ENCODE measurements around the gene FN1. TPM values are rescaled to one million over a fixed set of nuclear protein-coding genes. Genes with fewer than 3 reads are reported as not detected.

Gene FN1
- 100 to 1,000 TPM; 245 to 775 TPM for total RNA-seq
- long read RNA-seq, full-length matches to known transcripts = 12 of 120 reads
- long read RNA-seq, partial matches to known transcripts = 98 of 120 reads
- long read RNA-seq, other reads (novel, unspliced or antisense) = 10 of 120 reads

DNA sequence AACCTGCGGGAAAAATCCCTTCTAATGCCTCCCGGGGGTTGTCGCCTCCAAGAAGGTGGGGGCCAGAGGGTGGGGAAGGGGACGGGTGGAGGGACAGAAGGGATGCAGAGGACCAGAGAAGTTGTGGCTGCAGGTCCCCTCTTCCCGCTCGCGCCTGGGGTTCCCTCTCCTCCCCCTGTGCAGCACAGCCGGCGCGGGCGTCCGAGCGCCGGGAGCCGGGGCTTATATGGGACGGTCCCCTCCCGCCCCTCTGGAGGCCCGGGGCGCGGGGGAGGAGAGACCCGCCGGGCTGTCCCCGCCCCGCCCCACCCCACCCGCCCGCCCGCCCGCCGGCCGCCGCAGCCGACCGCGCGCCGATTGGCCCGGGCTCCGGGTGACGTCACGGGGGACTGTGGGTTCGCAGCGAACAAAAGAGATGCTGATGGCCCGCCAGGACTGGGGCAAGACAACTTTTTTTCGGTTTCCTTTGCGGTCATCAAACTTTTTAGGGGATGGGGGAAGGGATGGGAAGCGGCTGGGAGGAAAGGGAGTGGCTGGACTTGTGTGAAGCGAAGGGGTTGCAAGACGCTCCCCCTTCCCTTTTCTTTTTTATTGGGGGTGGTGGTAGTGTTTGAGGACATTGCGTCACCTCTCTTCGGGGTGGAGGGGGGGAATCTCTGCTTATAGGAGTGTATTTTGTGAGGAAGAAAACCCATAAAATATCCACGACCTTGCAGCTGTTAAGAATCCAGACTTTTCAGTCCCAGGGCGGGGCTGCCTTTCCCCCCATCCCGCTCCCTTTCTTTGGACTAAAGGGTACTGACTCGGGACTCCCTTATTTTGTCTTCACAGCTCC is at the start of gene FN1:
Gene FN1 (minus strand): TSS at position 199 of the 835 bp plus-strand sequence. CDS start 266 bp downstream, outside the sequence.
- intact Hi-C loops (cut with DNase I) = no loop called here
- DNase-seq = peak; percentile 96
- ATAC-seq = peak; percentile 93 to 95

DNA sequence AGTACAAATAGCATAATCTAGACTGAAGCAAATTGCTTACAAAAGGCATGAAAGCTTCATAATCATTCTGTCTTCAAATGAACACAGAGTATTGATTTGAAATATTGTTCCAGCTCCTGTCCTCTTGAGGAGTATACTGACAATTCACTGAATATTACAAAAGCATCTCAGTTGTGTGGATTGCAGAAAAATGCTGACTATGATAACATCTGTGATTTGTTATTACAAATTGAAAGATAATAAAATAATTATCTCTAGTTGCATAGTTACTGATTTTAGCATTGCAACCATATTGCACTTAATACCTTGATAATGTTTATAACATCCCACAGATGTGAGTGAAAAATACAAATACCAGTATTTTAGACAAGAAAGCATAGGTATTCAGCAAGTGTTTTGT is 49.2 kb upstream of the FN1 start:
- DNase-seq (no peak), ATAC-seq (no peak)
- intact Hi-C loops (cut with DNase I) = no loop called here

DNA sequence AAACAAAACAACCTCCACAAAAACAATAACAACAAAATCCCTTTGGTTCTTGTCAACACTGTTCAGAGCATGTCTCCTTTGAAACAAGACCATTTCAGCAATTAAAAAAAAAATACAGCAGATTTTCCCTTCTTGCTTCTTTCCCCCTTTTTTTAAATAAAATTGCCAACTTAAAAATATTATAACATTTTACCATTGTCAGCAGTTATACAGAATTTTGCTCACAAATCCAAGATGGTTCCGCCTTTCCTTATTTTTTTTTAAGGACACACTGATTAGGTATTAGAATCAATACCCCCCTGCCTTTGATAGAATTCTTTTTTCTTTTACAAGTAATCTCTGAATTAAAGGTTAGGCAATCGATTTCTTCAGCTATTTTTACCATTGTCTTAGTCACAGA is 48.7 kb upstream of the FN1 start:
- intact Hi-C loops (cut with DNase I) = no loop called here
- ATAC-seq (no peak), DNase-seq (no peak)

DNA sequence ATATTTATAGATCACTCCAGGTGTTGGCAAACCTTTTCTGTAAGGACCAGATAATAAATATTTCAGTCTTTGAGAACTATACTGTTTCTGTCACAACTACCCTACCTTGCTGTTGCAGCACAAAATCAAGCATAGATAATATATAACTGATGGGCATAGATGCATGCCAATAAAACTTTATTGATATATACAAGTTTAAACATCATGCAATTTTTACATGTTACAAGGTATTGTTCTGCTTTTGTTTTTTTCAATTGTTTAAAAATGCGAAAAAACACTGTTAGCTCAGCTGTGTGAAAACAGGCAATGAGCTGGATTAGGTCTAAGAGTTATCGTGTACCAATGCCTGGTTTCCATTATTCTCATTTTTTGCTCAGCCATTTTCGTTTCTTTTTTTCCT is 47.6 kb upstream of the FN1 start:
- DNase-seq (no peak), ATAC-seq (no peak)
- intact Hi-C loops (cut with DNase I) = no loop called here

DNA sequence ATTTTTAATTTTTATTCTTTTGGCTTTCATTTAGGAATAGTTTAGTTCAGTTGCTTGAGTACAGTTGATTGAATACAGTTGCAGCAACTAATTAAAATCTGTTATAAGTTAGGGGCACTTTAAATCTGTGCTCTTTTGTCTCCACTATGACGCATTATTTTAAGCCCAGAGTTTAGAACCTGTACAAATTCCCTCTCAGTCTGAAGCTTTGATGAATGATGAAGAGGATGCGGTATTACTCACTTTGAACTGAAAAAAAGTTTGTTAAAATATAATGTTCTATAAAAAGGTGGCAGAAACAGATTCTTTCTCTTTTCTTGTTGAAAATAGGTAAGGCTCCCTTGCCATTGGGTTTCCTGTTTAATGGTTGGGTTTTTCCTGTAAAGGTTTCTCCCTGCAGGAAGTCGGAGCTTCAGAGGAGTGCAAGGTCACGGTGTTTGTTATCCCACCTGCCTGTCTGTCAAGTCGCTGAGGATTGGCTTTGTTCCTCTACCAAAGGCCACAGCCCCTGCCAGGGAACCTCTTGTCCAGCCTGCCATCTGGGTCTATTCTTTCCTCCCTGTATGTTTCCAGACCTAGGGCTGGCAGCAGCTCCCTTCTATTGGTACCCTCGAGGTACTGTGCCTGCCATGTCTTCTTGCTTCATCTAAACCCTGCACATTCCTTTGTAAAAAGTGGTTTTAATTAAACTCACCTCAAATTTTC is 43.8 kb upstream of the FN1 start:
- ATAC-seq = no peak
- intact Hi-C loops (cut with DNase I) = no loop called here
- no peak for DNase-seq

DNA sequence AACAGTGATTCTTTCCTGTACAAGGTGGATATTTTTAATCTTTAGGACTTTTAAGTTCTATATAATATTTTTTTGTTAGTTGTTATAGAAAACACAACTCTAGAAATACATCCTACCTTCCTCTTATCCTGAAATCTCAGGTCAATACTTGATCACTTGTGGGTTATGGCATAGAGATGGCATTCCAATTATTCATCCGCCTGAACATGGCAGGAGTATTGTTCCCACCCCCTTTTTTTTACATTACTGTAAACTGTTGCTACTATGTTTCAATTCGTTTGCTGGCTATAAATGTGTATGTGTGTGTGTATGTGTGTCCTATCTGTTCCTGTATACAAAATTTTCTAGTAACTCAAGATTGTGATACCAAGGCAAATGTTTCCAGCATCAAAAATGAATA is 43.3 kb upstream of the FN1 start:
- ATAC-seq (no peak), DNase-seq (no peak)
- intact Hi-C loops (cut with DNase I) = no loop called here

DNA sequence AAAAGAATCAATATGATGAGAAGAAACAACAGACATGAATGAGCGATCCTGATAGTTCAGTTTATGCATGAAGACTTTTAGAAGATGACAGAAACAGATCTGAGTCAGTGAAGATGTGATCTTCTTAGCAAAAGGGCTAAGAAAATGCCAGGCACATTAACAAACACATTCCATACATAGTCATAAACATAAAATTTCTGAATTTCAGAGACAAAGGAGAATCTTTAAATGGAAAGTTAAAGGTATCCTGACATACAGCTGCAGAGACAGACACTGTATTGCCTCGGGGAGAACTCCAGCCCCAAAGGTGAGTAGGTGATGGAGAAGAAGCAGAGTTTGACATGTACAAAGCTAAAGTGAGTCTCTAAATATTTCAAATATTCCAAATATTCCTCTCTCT is 40.6 kb upstream of the FN1 start:
- DNase-seq (no peak), ATAC-seq (no peak)
- intact Hi-C loops (cut with DNase I) = no loop called here

DNA sequence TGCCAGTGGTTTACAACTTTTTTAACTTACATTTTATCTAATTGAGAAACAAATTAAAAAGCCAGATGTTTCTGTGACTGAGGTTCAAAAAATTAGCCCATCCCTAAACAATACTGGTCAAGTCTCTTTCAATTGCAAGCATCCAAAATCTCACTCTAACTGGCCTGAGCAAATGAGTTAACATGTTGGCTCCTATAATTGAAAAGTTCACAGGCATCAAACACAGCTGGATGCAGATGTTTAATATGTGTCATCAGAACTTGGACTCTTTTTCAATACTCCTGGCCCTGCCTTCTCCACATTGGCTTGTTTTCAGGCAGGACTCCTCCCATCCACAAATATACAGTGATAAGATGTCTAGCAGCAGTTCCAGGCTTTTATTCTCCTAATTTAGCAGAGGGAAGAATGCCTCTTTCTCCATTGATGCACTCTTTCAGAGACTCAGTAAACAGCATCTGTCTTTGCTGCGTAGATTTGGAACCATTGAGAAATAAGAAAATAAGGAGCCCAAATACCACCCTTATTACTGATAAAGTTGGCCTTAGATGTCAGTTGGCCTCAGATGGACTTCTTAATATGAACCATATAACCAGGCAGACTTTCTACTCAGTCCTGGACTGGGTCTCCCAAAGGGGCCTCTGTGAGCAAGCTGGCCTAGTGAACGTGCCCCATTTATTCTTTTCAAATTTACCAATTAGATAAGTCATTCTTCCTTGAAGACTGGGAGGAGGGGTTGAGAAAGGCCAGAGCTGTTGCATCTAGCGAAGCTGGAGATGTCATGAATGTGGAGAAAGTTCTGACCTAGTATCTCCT is 30.4 kb upstream of the FN1 start:
- DNase-seq (peak; percentile 29), ATAC-seq (peak; percentile 63 to 86)
- intact Hi-C loops (cut with DNase I) = no loop called here

DNA sequence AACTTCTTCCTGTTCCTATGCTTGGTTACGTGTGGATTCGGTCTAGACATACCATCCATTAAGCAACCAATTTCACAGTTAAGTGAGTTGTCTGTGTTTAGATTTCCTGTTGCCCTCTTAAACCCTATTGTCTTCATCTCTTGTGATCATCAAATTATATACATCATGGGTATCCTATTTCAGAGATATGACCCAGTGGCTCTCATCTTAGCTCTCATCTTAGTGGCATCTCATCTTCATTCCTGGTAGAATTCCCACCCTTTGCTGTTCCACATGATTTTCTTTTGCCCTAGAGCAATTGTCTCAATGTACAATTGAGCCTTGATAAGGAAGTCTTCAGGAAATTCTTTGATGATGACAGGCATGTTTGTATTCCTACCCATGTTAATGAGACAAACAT is 29.4 kb upstream of the FN1 start:
- ATAC-seq = no peak
- intact Hi-C loops (cut with DNase I) = no loop called here
- DNase-seq = no peak

DNA sequence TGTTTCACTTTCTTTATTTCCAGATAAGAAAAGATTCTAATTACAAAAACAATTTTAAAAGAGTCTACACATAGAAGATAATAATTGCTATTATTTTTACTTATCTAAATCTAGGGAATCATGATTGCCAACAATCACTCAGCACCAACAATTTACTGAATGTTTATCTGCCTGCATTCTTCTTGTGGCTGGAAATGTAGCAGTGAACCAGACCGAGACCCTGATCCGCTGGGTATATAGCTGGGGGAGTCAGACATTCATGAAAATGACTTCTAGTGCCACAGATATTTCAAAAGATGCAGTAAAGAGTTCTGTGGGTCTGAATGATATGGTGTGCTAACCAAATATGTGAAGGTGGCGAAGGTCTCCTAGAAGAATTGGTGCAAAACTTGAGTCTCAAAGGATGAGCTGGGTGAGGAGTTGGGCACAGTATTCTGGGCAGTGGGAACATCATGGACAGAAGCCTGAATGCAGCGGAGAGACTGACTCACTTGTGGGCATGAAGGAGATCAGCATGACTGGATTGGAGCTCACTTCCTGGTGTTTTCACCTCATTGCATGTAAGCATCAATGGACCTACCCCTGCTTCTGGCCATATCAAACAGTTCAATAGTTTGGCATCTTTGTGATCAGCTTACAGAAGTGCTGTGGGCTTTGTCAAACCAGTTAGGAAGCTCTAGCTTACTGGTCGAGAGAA is 26.1 kb upstream of the FN1 start:
- DNase-seq (no peak), ATAC-seq (no peak)
- intact Hi-C loops (cut with DNase I) = no loop called here

DNA sequence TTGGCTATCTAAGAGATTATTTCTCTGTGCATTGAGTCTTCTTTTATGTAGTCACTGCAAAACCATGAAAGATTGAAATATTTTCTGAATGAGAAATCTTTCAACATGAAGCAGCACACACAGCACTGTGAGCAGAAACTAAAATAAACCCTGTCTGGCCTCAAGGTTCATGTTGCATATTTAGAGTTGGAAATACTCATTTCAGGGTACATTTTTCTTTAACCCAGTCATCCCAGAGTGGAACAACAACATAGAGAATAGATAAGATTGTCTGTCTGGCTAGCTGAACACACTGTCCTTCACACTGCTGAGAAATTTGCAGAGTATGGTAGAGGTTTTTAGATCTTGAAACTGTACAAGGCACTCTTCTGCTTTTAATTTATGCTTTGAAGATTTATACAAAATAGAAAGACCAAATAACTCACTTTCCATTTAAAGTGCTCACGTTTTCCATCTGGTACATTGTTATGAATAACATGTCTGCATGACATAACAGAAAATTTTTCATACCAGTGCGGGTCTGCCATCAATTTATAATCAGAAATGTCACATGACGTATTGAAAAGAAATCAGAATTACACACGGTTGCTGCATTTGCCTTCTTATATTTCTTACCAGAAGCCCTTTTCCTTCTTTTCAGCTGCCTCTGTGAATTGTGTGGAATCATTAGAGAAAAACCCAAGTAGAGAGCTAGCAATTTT is 25.0 kb upstream of the FN1 start:
- no peak for DNase-seq
- intact Hi-C loops (cut with DNase I) = no loop called here
- ATAC-seq = peak; percentile 59 to 92

DNA sequence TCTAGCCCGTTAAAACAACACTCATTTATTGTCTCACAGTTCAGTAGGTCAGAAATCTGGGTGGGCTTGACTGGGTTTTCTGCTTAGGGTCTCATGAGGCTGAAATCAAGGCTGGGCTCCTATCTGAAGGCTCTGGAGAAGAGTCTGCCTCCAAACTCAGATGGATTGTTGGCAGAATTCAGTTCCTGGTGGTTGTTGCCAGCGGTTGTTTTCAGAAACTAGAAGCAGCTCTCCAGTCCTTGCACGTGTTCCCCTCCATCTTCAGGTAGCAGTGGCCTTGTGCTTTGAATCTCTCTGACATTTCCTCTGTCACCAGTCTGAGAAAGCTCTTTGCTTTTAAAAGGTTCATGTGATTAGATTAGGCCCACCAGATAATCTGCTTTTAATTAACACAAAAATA is 20.1 kb upstream of the FN1 start:
- DNase-seq = no peak
- ATAC-seq = no peak
- intact Hi-C loops (cut with DNase I) = loop anchor here in 1 of 2 donors (2.0 kb wide), 1 partner anchor 463 kb away; no protein-coding TSS in a partner anchor

DNA sequence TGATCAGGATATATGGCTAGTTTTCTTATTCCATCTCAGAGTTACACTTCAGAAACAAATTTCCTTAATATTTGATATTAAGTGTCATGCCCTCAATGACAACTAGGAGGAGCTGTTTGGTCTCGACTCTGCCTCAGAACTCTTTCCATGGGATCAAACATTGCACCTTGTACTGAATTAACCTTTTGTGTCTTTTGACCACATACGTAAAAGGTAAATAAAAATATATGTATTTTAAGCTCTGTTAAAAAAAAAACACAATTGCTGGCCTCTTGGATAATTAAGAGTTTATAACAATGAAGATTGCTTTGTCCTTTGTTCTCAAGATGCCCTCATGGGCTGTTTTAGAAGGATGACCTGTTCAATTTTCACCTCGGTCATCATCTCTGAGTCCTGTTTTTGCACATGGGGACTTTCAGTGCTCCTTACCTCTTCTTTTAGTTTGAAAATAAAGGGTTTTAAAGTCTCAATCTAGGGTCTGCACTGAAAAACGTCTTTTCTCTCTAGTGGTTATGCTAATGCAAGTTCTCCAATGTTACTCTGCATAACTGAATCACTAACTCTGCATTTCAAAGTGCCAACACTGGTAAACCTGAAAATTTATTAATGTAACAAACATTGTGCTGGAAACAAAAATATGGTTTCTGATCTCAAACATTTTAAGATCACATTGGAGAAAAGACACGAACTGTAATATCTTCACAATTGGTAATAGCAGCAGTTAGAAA is 18.8 kb upstream of the FN1 start:
- ATAC-seq (no peak), DNase-seq (no peak)
- intact Hi-C loops (cut with DNase I) = no loop called here

DNA sequence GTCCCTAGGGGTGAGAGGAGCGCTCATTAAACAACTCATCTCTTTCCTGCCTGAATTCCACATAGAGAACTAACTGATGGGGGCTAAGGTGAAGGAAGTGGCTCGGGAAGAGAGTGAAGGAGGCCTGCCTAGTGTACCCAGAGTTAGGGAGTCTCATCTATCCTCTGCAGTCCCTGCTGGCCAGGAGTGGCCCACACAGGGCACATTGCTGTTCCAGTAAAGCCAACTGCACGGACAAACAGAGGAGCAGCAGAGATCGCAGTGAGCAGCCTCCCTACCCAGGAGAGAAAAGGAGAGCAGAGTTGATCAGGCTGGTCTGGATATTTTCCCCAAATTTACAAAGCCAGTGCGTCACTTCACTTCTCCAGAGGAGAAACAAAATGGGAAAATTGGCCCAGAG is 16.9 kb upstream of the FN1 start:
- intact Hi-C loops (cut with DNase I) = no loop called here
- DNase-seq (no peak), ATAC-seq (no peak)

DNA sequence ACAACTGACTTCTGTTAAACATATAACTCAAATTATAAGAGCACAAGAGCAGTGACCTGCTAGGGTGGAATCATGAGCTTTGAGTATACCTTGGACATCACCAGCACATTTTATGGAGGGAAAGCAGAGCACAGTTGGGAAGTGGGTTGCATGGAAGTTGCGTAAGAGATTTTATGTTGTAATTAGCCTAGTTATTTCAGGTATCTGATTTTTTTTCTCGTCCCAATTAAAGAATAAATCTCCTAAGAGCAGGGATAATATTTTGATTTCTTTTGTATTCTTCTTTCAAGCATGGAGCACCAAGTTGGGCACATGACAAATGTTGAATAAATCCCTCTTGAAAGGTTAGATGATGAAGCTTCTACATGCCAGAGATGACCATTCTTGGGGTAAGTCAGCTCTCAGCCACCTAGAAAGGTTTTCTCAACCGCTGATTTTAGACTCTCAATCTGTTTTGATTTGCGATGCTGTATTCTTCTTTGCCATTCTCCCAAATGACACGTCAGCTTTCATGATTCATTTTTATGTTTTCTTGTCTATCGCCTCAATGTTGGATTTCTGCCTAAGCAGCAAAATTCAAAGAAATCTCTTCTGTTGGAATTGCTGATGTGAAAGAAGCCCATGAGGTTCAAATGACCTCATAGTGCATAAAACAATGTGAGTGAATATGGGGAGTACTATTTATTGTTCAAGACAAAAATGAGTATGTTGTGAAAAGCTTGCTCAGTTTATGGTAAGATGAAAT is 15.3 kb upstream of the FN1 start:
- DNase-seq (no peak), ATAC-seq (no peak)
- intact Hi-C loops (cut with DNase I) = no loop called here

DNA sequence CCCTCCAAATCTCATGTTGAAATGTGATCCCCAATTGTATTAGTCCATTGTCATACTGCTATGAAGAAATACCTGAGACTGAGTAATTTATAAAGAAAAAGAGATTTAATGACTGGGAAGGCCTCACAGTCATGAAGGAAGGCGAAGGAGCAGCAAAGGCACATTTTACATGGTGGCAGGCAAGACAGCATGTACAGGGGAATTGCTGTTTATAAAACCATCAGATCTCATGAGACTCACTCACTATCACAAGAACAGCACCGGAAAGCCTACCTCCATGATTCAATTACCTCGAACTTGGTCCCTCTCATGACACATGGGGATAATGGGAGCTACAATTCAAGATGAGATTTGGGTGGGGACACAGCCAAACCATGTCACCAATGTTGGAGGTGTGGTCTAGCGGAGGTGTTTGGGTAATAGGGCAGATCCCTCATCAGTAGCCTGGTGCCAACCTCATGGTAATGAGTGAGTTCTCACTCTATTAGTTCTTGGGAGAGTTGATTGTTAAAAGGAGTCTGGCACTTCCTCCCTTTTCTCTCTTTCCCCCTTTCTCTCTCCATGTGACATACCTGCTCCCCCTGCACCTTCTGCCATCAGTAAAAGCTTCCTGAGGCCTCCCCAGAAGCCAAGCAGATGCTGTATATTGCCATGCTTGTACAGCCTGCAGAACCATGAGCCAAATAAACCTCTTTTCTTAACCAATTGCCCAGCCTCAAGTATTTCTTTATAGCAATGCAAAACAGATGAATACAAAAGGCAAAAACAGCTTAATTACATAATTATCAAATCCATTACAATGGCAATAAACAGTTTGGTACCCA is 14.5 kb upstream of the FN1 start:
- DNase-seq = no peak
- ATAC-seq = no peak
- intact Hi-C loops (cut with DNase I) = no loop called here
